ENCODE measurements around the gene RECQL5.

Gene RECQL5

GRCh38 chr17:75684924-75685323 is 18.0 kb upstream of the RECQL5 start:
- DNase-seq (ENCODE audit: insufficient read length), result no peak
- no peak for TF ChIP-seq POLR2AphosphoS5 (IDR thresholded peaks at IDR 0.05; ENCODE audit: low read depth, low read length)
- TF ChIP-seq TAF1 (IDR thresholded peaks at IDR 0.05; ENCODE audit: borderline replicate concordance, low read depth, low read length), result no peak
- TF ChIP-seq POLR2A (IDR thresholded peaks at IDR 0.05; ENCODE audit: low read depth, low read length), result no peak
- no peak for FAIRE-seq

- TF ChIP-seq POLR2A (IDR thresholded peaks at IDR 0.05; ENCODE audit: low read depth, low read length) (no peak), TAF1 (IDR thresholded peaks at IDR 0.05; ENCODE audit: borderline replicate concordance, low read depth, low read length) (no peak), POLR2AphosphoS5 (IDR thresholded peaks at IDR 0.05; ENCODE audit: low read depth, low read length) (no peak)
- FAIRE-seq (no peak), DNase-seq (ENCODE audit: insufficient read length) (no peak)
Measured at GRCh38 chr17:75684249-75684648, 17.3 kb upstream of the RECQL5 start.

- DNase-seq (ENCODE audit: insufficient read length) (no peak), FAIRE-seq (no peak)
- no peak for TF ChIP-seq POLR2AphosphoS5 (IDR thresholded peaks at IDR 0.05; ENCODE audit: low read depth, low read length)
- TF ChIP-seq POLR2A (IDR thresholded peaks at IDR 0.05; ENCODE audit: low read depth, low read length), result no peak
- no peak for TF ChIP-seq TAF1 (IDR thresholded peaks at IDR 0.05; ENCODE audit: borderline replicate concordance, low read depth, low read length)
Measured at GRCh38 chr17:75683583-75683982, 16.6 kb upstream of the RECQL5 start.

- FAIRE-seq, result no peak
- DNase-seq (ENCODE audit: insufficient read length), result no peak
- no peak for TF ChIP-seq POLR2A (IDR thresholded peaks at IDR 0.05; ENCODE audit: low read depth, low read length)
- TF ChIP-seq TAF1 (IDR thresholded peaks at IDR 0.05; ENCODE audit: borderline replicate concordance, low read depth, low read length), result no peak
- no peak for TF ChIP-seq POLR2AphosphoS5 (IDR thresholded peaks at IDR 0.05; ENCODE audit: low read depth, low read length)
Measured at GRCh38 chr17:75681289-75681688, 14.3 kb upstream of the RECQL5 start.

GRCh38 chr17:75680431-75680830 is 13.5 kb upstream of the RECQL5 start:
- TF ChIP-seq POLR2A (IDR thresholded peaks at IDR 0.05; ENCODE audit: low read depth, low read length) (no peak), TAF1 (IDR thresholded peaks at IDR 0.05; ENCODE audit: borderline replicate concordance, low read depth, low read length) (no peak), POLR2AphosphoS5 (IDR thresholded peaks at IDR 0.05; ENCODE audit: low read depth, low read length) (no peak)
- no peak for DNase-seq (ENCODE audit: insufficient read length)
- no peak for FAIRE-seq

- TF ChIP-seq TAF1 (IDR thresholded peaks at IDR 0.05; ENCODE audit: borderline replicate concordance, low read depth, low read length) (no peak), POLR2AphosphoS5 (IDR thresholded peaks at IDR 0.05; ENCODE audit: low read depth, low read length) (no peak), POLR2A (IDR thresholded peaks at IDR 0.05; ENCODE audit: low read depth, low read length) (no peak)
- FAIRE-seq, result no peak
- no peak for DNase-seq (ENCODE audit: insufficient read length)
Measured at GRCh38 chr17:75679706-75680211, 12.8 kb upstream of the RECQL5 start.

GRCh38 chr17:75676461-75676860 is 9.5 kb upstream of the RECQL5 start:
- no peak for TF ChIP-seq TAF1 (IDR thresholded peaks at IDR 0.05; ENCODE audit: borderline replicate concordance, low read depth, low read length)
- TF ChIP-seq POLR2A (IDR thresholded peaks at IDR 0.05; ENCODE audit: low read depth, low read length), result no peak
- no peak for TF ChIP-seq POLR2AphosphoS5 (IDR thresholded peaks at IDR 0.05; ENCODE audit: low read depth, low read length)
- FAIRE-seq, result no peak
- DNase-seq (ENCODE audit: insufficient read length), result no peak

- FAIRE-seq, result no peak
Measured at GRCh38 chr17:75673487-75673886, 6.5 kb upstream of the RECQL5 start.

GRCh38 chr17:75672011-75672410 is 5.1 kb upstream of the RECQL5 start:
- no peak for DNase-seq (ENCODE audit: insufficient read length)
- no peak for FAIRE-seq
- TF ChIP-seq POLR2A (IDR thresholded peaks at IDR 0.05; ENCODE audit: low read depth, low read length) (no peak), POLR2AphosphoS5 (IDR thresholded peaks at IDR 0.05; ENCODE audit: low read depth, low read length) (no peak), TAF1 (IDR thresholded peaks at IDR 0.05; ENCODE audit: borderline replicate concordance, low read depth, low read length) (no peak)

More at GRCh38 chr17:75673487-75673886, 6.5 kb upstream of the RECQL5 start:
- TF ChIP-seq TAF1 (IDR thresholded peaks at IDR 0.05; ENCODE audit: borderline replicate concordance, low read depth, low read length) (no peak), POLR2A (IDR thresholded peaks at IDR 0.05; ENCODE audit: low read depth, low read length) (no peak), POLR2AphosphoS5 (IDR thresholded peaks at IDR 0.05; ENCODE audit: low read depth, low read length) (no peak)
- no peak for DNase-seq (ENCODE audit: insufficient read length)

GRCh38 chr17:75670868-75671267 is 3.9 kb upstream of the RECQL5 start:
- no peak for DNase-seq (ENCODE audit: insufficient read length)
- no peak for TF ChIP-seq TAF1 (IDR thresholded peaks at IDR 0.05; ENCODE audit: borderline replicate concordance, low read depth, low read length)
- no peak for TF ChIP-seq POLR2A (IDR thresholded peaks at IDR 0.05; ENCODE audit: low read depth, low read length)
- TF ChIP-seq POLR2AphosphoS5 (IDR thresholded peaks at IDR 0.05; ENCODE audit: low read depth, low read length), result no peak
- FAIRE-seq, result no peak

- DNase-seq (ENCODE audit: insufficient read length), result no peak
- no peak for TF ChIP-seq TAF1 (IDR thresholded peaks at IDR 0.05; ENCODE audit: borderline replicate concordance, low read depth, low read length)
- no peak for TF ChIP-seq POLR2A (IDR thresholded peaks at IDR 0.05; ENCODE audit: low read depth, low read length)
- TF ChIP-seq POLR2AphosphoS5 (IDR thresholded peaks at IDR 0.05; ENCODE audit: low read depth, low read length), result no peak
- no peak for FAIRE-seq
Measured at GRCh38 chr17:75668489-75668888, 1.5 kb upstream of the RECQL5 start.

- FAIRE-seq (no peak), DNase-seq (ENCODE audit: insufficient read length) (no peak)
- TF ChIP-seq POLR2A (IDR thresholded peaks at IDR 0.05; ENCODE audit: low read depth, low read length), result no peak
- TF ChIP-seq TAF1 (IDR thresholded peaks at IDR 0.05; ENCODE audit: borderline replicate concordance, low read depth, low read length), result no peak
- TF ChIP-seq POLR2AphosphoS5 (IDR thresholded peaks at IDR 0.05; ENCODE audit: low read depth, low read length), result no peak
Measured at GRCh38 chr17:75667825-75668224, 871 bp upstream of the RECQL5 start.

Measured in GM12892 (cell line).